HUES48 (cell line): ENCODE data around the gene DIP2C.

Source experiments
- H3K27ac ChIP-seq: one replicate; pipeline ENCODE4 v1.7.0; 2013; ENCODE audit warnings: low read depth, low read length, inconsistent platforms
- H3K27me3 ChIP-seq: 2 replicates; pipeline ENCODE4 v1.6.1; 2013; ENCODE audit warnings: mild to moderate bottlenecking, low read length; ENCODE audit not compliant: control insufficient read depth, insufficient read depth
- H3K36me3 ChIP-seq: 2 replicates; pipeline ENCODE4 v1.6.1; 2013; ENCODE audit warnings: low read length; ENCODE audit not compliant: control insufficient read depth, insufficient read depth
- H3K4me1 ChIP-seq: 2 replicates; pipeline ENCODE4 v1.6.1; 2013; ENCODE audit warnings: mild to moderate bottlenecking, low read length; ENCODE audit not compliant: control insufficient read depth, insufficient read depth
- H3K4me3 ChIP-seq: 2 replicates; pipeline ENCODE4 v1.5.1; 2013; ENCODE audit warnings: mild to moderate bottlenecking, low read depth, low read length
- H3K9ac ChIP-seq: 2 replicates; pipeline ENCODE4 v1.6.1; 2013; ENCODE audit warnings: mild to moderate bottlenecking, low read depth, low read length, moderate library complexity
- H3K9me3 ChIP-seq: 2 replicates; pipeline ENCODE4 v1.6.1; 2013; ENCODE audit warnings: low read length; ENCODE audit not compliant: control insufficient read depth, insufficient read depth

Gene DIP2C

GRCh38 chr10:490256-490655 lies 199.2 kb downstream of the DIP2C start:
- Histone ChIP-seq H3K4me1 (peaks cover 32% of the 10 kb centered on the region), H3K9me3 (no peaks in the 10 kb centered on the region), H3K9ac (no peak overlapping the region), H3K27me3 (no peaks in the 10 kb centered on the region; the same call in 1 of the 2 replicates), H3K27ac (no peak overlapping the region), H3K36me3 (no peaks in the 10 kb centered on the region), H3K4me3 (no peak overlapping the region)

- Histone ChIP-seq H3K27me3 (peaks cover 2% of the 10 kb centered on the region; the same call in 1 of the 2 replicates), H3K9ac (no peak overlapping the region), H3K9me3 (no peaks in the 10 kb centered on the region), H3K4me1 (peaks cover 39% of the 10 kb centered on the region), H3K27ac (no peak overlapping the region), H3K4me3 (no peak overlapping the region), H3K36me3 (no peaks in the 10 kb centered on the region)
These were observed 200.1 kb downstream of the DIP2C start for GRCh38 chr10:489330-489729.

GRCh38 chr10:488933-489215 lies 200.6 kb downstream of the DIP2C start:
- no peaks in the 10 kb centered on the region for H3K36me3 ChIP-seq
- H3K27ac ChIP-seq: no peak overlapping the region
- no peak overlapping the region for H3K9ac ChIP-seq
- H3K4me3 ChIP-seq: no peak overlapping the region
- peaks cover 2% of the 10 kb centered on the region; the same call in 1 of the 2 replicates for H3K27me3 ChIP-seq
- peaks cover 42% of the 10 kb centered on the region for H3K4me1 ChIP-seq
- no peaks in the 10 kb centered on the region for H3K9me3 ChIP-seq

- H3K27ac ChIP-seq: no peak overlapping the region
- H3K4me3 ChIP-seq: no peak overlapping the region
- no peak overlapping the region for H3K9ac ChIP-seq
- H3K4me1 ChIP-seq: peaks cover 42% of the 10 kb centered on the region
- H3K27me3 ChIP-seq: peaks cover 2% of the 10 kb centered on the region; the same call in 1 of the 2 replicates
- H3K36me3 ChIP-seq: no peaks in the 10 kb centered on the region
- no peaks in the 10 kb centered on the region for H3K9me3 ChIP-seq
These were observed 201.2 kb downstream of the DIP2C start for GRCh38 chr10:488081-488932.

GRCh38 chr10:486666-487322 lies 202.7 kb downstream of the DIP2C start:
- H3K36me3 ChIP-seq: peaks cover 2% of the 10 kb centered on the region; the same call in 1 of the 2 replicates
- H3K9ac ChIP-seq: no peak overlapping the region
- peaks cover 32% of the 10 kb centered on the region for H3K4me1 ChIP-seq
- H3K9me3 ChIP-seq: no peaks in the 10 kb centered on the region
- H3K27ac ChIP-seq: no peak overlapping the region
- H3K27me3 ChIP-seq: peaks cover 2% of the 10 kb centered on the region; the same call in 1 of the 2 replicates
- no peak overlapping the region for H3K4me3 ChIP-seq

- H3K9ac ChIP-seq: no peak overlapping the region
- no peak overlapping the region for H3K27ac ChIP-seq
- H3K4me3 ChIP-seq: no peak overlapping the region
- H3K4me1 ChIP-seq: peaks cover 26% of the 10 kb centered on the region
- peaks cover 2% of the 10 kb centered on the region; the same call in 1 of the 2 replicates for H3K36me3 ChIP-seq
- peaks cover 2% of the 10 kb centered on the region; the same call in 1 of the 2 replicates for H3K27me3 ChIP-seq
- H3K9me3 ChIP-seq: no peaks in the 10 kb centered on the region
These were observed 203.3 kb downstream of the DIP2C start for GRCh38 chr10:486206-486605.

GRCh38 chr10:485776-486175 lies 203.7 kb downstream of the DIP2C start:
- no peaks in the 10 kb centered on the region for H3K9me3 ChIP-seq
- no peak overlapping the region for H3K9ac ChIP-seq
- peaks cover 2% of the 10 kb centered on the region; the same call in 1 of the 2 replicates for H3K36me3 ChIP-seq
- no peak overlapping the region for H3K4me3 ChIP-seq
- no peak overlapping the region for H3K27ac ChIP-seq
- peaks cover 21% of the 10 kb centered on the region for H3K4me1 ChIP-seq
- H3K27me3 ChIP-seq: peaks cover 2% of the 10 kb centered on the region; the same call in 1 of the 2 replicates

GRCh38 chr10:484925-485661 lies 204.4 kb downstream of the DIP2C start:
- Histone ChIP-seq H3K36me3 (peaks cover 2% of the 10 kb centered on the region; the same call in 1 of the 2 replicates), H3K9ac (no peak overlapping the region), H3K4me3 (peak overlapping the region; percentile 3), H3K27ac (no peak overlapping the region), H3K9me3 (no peaks in the 10 kb centered on the region), H3K4me1 (0 out of 2 replicates have a peak, but pooled peaks cover 15% of the 10 kb centered on the region), H3K27me3 (peaks cover 2% of the 10 kb centered on the region; the same call in 1 of the 2 replicates)

- 0 out of 2 replicates have a peak, but pooled peaks cover 15% of the 10 kb centered on the region for H3K4me1 ChIP-seq
- H3K9me3 ChIP-seq: no peaks in the 10 kb centered on the region
- peak overlapping the region; percentile 3 for H3K4me3 ChIP-seq
- no peak overlapping the region for H3K9ac ChIP-seq
- peaks cover 2% of the 10 kb centered on the region; the same call in 1 of the 2 replicates for H3K27me3 ChIP-seq
- no peak overlapping the region for H3K27ac ChIP-seq
- H3K36me3 ChIP-seq: peaks cover 2% of the 10 kb centered on the region; the same call in 1 of the 2 replicates
These were observed 205.0 kb downstream of the DIP2C start for GRCh38 chr10:484441-484924.

- no peaks in the 10 kb centered on the region for H3K9me3 ChIP-seq
- no peak overlapping the region for H3K9ac ChIP-seq
- no peak overlapping the region for H3K4me3 ChIP-seq
- peaks cover 2% of the 10 kb centered on the region; the same call in 1 of the 2 replicates for H3K36me3 ChIP-seq
- 0 out of 2 replicates have a peak, but pooled peaks cover 15% of the 10 kb centered on the region for H3K4me1 ChIP-seq
- H3K27me3 ChIP-seq: peaks cover 2% of the 10 kb centered on the region; the same call in 1 of the 2 replicates
- no peak overlapping the region for H3K27ac ChIP-seq
These were observed 206.2 kb downstream of the DIP2C start for GRCh38 chr10:483261-483660.
